GM19468 (cell line): Measurements from ENCODE around the gene POLR3F.

Experiments
- ATAC-seq: cut with Tn5 transposase; IDR thresholded peaks from one replicate; pipeline ENCODE4 v1.9.1; 2021; ENCODE audit warnings: mild to moderate bottlenecking, moderate library complexity, moderate number of reproducible peaks; ENCODE audit not compliant: unreplicated experiment; ENCODE audit errors: extremely low read depth

Gene POLR3F, protein sequence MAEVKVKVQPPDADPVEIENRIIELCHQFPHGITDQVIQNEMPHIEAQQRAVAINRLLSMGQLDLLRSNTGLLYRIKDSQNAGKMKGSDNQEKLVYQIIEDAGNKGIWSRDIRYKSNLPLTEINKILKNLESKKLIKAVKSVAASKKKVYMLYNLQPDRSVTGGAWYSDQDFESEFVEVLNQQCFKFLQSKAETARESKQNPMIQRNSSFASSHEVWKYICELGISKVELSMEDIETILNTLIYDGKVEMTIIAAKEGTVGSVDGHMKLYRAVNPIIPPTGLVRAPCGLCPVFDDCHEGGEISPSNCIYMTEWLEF

DNA sequence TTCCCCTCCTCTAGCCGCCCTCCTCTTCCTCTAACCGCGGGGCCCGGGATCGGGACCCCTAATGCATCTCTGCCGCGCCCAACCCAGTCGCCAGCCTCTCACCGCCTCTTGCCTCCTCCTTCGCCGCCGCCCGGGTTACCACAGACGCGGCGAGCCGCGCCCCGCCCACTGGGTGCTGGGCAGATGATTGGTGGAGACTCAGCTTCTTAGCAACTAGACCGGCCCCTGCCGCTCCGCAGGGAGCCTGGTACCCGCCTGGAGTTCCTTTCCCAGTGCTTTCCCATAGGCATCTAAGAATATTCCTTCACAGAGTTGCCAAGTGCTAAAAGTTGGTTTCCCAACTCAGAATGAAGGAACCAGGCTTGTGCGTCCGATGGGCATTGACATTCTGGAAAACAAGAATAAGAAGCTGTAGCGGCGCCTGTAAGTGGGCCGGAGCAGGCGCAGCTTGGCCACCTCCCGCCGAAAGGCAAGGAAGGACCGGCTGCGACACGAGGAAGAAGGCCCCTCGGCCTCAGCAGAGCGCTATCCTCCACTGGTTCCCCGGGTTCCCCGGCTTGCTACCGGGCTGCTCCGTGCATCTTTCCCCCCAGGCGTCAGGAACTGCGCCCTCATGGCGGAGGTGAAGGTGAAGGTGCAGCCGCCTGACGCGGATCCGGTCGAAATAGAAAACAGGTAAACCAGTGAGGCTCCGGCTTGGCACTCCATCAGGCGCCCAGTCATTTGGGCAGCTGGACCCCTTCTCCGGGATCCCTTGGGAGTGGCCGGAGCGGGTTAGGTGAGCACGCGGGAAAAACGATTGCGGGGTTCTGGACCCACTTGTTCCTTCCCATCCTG, at the start of gene POLR3F, which contains the start of gene DZANK1:
POLR3F (plus strand) TSS at position 497 of the 837 bp plus-strand sequence; CDS start at position 614, 117 bp downstream.
DZANK1 (minus strand) TSS at position 137 of the 837 bp plus-strand sequence. CDS start 1,672 bp downstream, outside the sequence.
- peak; percentile 97 for ATAC-seq

GRCh38 chr20:18421608-18422007, 45.6 kb upstream of the POLR3F start:
- ATAC-seq = no peak

- ATAC-seq = no peak
These were observed 40.0 kb upstream of the POLR3F start for GRCh38 chr20:18427214-18427613.

DNA sequence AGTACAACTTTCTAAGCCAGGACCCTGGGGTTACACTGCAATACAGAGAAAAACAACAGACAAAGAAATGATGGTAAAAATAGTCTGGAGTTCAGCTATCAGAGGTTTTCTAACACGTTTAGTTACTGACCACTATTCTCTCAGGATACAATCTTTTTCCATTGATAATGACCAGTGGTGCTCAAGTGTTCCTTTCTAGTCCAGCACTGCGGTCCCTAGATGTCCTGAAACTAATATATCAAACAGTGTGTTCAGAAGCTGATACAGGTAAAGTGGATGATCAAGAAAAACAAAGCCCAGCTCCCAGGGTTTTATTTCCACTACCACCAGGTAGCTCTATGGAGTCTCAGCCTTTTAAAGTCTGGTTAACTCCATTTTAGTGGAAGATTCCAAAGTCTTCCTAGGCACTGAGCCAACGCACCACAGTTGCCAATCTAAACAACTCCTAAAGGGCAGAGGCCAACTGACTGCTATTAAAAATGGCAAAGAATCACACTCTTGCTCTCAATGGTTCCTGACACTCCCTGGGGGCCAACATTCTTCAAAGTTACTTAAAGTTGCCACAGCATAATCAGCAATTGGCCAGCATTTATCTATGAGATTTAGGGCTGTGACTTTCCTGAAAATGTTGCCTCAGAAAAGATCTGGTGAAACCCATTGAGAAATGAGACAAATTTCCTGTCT, 38.6 kb upstream of the POLR3F start:
- no peak for ATAC-seq

DNA sequence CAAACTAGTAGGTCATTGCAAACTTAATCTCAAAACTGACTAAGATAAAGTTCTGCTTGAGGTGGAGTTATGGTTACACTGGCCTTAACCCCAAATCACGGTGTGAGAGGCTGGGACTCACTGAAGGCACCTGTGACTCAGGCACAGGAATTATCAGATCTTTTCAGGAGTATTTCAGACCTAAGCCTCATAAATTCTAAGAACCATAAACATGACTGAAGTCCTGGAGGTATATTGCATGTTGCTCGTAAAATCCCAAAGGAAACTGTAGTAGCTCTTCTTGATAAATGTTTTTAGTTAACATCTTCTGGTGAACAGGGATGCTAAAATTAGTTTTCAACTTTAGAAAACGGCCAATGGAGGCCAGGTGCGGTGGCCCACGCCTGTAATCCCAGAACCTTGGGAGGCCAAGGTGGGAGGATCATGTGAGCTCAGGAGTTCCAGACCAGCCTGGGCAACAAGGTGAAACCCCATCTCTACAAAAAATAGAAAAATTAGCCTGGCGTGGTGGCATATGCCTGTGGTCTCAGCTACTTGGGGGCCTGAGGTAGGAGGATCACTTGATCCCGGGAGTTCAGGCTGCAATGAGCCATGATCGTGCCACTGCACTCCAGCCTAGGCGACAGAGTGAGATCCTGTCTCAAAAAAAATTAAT, 36.9 kb upstream of the POLR3F start:
- no peak for ATAC-seq

DNA sequence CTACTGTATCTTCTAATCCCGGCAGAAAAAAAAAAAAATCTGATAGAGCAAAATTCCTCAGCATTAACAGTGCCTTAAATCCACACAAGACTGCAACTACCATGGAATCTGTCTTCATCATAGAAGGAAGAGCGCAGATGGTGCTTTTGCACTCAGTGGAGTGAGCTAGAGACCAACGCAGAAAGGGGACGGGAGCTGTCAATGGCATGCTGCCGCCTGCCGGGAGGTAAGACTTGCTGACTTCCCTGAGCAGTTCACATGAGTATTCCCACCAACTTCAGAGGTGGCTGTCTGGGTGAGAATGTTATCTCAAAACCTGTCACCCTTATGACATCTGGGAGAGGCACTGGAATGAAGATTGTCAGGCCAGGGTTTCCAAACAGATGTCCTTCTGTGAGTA, 36.0 kb upstream of the POLR3F start:
- ATAC-seq = no peak

GRCh38 chr20:18436847-18437246, 30.3 kb upstream of the POLR3F start:
- no peak for ATAC-seq

GRCh38 chr20:18440403-18440802, 26.8 kb upstream of the POLR3F start:
- no peak for ATAC-seq

DNA sequence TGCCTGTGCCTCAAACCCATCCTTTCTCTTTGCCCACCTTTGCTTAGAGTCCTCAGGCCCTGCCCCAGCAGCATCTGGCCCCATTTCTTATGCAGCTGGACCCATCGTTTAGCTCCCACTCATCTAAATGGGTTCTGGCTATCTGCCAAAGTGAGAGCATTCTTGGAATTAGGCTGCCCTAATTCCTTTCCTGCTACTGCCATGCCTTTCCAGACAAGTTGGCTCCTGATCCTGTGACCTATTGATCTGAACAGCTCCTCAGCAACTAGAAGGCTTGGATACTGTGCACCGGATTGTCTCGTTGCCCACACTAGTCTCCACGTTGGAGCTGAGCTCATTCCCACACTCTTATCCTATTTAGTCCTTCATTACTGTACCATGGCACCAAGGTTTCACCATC, 23.3 kb upstream of the POLR3F start:
- ATAC-seq = no peak

DNA sequence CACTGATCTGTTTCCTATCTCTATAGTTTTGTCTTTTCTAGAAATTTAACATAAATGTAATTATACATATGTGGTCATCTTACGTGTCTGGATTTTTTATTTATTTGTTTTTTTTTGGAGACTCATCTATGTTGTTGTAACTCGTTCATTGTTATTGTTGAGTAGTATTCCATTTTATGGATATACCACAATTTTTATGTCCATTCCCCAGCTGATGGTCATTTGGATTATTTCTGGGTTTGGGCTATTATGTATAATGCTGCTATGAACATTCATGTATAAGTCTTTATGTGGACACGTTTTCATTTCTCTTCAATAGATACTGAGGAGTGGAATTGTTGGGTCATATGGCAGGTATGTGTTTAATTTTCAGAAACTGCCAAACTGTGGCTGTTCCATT, 10.6 kb upstream of the POLR3F start:
- no peak for ATAC-seq

DNA sequence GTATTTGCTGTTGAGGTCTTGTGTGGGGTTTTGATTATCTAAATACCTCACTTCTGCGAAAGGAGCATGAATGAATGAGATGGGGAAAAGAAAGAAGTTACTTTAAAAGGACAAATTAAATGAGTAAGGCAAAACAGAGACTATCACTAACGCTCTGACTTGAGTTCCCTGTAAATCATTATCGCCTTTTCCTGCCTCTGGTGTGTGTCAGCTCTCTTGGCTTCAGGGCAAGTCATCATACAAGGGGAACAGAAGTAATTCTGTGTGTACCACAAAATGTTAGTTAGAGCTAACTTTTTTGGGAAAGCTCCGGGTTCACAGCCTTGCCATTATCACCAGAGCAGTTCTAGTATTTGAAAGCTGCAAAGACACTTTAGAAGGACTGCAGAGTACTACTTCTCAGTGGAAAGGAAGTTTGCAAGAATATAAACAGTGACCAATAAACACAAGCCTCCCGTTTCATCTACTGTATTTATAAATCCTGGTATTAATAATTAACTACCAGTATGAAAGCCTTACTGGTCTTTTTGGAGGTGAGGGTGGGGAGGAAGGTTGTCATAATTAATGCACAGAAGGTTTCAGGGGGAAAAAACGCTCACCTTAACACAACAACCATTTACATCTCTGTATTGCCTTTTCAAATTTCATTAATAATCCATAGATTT, 1.5 kb upstream of the POLR3F start:
- no peak for ATAC-seq

DNA sequence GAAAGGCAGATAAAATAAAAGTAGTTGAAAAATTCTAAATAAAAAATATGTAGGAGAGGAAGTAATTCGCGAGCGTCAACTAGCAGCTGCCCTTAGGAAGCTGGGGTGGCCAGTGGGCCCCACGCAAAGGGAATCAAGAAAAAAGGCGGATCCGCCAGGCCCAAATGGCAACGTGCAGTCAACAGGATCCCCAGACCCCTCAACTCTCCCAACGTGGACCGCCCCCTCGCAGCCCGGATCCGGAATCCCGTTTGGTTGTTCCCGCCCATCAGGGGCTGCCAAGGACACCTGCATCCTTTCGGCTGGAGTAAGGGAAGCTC, 656 bp upstream of the POLR3F start:
- ATAC-seq = no peak

- no peak for ATAC-seq
These were observed 10.0 kb downstream of the POLR3F start for GRCh38 chr20:18477218-18477617.

DNA sequence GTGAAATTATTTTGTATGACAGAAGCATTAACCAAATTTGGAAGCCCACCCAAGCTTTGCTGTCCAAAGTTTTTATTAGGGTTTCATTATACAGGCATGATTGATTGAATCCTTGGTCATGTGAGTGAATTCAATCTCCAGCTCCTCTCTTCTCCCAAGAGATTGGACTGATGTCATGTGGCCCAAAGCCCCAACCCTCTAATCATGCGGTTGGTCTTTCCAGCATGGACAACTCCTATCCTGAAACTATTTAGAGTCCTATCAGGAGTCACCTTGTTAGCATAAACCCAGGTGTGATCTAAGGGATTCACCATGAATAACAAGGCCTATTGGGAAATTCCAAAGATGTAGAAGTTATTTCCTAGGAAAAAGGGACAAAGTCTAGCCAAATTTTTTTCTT, 10.6 kb downstream of the POLR3F start:
- no peak for ATAC-seq

DNA sequence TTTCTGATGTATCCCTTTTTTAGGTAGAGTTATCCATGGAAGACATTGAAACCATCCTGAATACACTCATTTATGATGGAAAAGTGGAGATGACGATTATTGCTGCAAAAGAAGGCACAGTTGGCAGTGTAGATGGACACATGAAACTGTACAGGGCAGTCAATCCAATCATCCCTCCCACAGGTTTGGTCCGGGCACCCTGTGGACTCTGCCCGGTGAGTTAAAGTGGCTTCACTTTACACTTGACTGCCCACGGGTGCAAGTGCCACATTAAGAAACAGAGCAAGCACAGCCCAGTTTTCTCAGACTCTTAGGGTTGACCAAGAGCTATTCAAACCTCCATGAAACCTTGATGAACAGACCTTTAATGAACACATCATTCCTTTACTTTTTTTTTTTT, 14.4 kb downstream of the POLR3F start:
- no peak for ATAC-seq

- ATAC-seq = no peak
These were observed 21.1 kb downstream of the POLR3F start for GRCh38 chr20:18488301-18488700.

DNA sequence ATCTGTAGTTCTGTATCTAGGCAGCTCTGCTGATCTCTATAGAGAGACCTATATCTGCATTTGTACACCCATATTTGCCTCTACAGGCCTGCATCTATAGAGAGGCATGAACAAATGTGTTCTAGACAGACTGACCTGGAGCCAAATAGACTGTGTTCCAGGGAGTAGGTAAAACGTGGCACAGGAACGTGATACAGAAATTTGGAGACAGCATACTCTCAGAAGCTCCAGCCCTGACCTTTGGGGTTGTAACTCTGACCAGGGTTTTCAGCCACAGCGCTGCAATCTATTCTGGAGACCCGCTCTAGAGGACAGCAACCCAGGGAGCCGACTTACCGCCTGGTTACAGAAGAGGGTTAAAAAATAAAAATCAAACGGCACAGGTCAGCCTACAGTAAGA, 28.9 kb downstream of the POLR3F start:
- ATAC-seq = no peak

- peak; percentile 93 for ATAC-seq
These were observed 29.8 kb downstream of the POLR3F start, which contains the start of gene RBBP9 for GRCh38 chr20:18496740-18497592. Gene RBBP9, minus strand, starts transcription at chr20:18497225. Its CDS starts 58 bp downstream, at chr20:18497167.

DNA sequence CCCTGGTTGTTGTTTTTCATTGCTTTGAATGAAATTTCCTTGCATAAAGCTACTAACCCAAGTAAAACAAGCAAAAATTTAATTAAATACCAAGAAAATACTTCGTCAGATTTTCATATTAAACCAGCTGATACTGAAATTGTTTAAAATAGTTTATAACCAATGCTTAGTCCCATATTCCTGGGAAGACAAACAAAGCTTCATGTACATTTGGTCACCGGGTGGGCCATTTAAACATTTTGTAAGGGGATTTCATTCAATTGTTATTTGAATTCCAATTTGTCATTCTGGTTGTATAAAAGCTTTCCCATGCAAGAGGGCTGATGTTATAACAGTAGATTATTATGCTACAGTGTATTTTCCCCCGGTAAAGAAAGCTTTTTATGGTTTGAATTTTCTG, 30.4 kb downstream of the POLR3F start:
- no peak for ATAC-seq
